HepG2 (cell line): ENCODE measurements around the gene PROSER1. TPM values are rescaled to one million over a fixed set of nuclear protein-coding genes. Genes with fewer than 3 reads are reported as not detected.

Experiments
- ATAC-seq: fragments of 200-7000 bp; cut with Tn5 transposase; 3 replicates; pipeline ENCODE4 v1.9.1; 2020; ENCODE audit warnings: mild to moderate bottlenecking, moderate library complexity
- BruUV-seq: library from RNA; stranded (reverse); fragments of 400-500 nt; replicated peaks from 2 replicates; lab custom pipeline; 2021; lab: Mats Ljungman, UMichigan
- CTCF ChIA-PET: fragments of 300-600 bp; formaldehyde crosslinking; extraction: SDS; loops from one replicate; lab custom pipeline; 2021; ENCODE audit warnings: low total read pairs, inconsistent platforms, low intra/inter-chr PET ratio; lab: Yijun Ruan, JAX
- POLR2A ChIA-PET: fragments of 350-600 bp; sonication (Branson Sonifier 250); formaldehyde crosslinking; loops from one replicate; lab custom pipeline; 2020; ENCODE audit warnings: antibody characterized with exemption, inconsistent platforms; lab: Yijun Ruan, JAX
- DNase-seq: peaks from one replicate; pipeline ENCODE4 v3.0.0-alpha.2; 2015; ENCODE audit warnings: low spot score
- FAIRE-seq: peaks from 3 replicates; lab custom pipeline; 2011; peaks lifted over from hg19 to GRCh38; lab: Jason Lieb, UNC
- H2AFZ ChIP-seq: one replicate; pipeline ENCODE4 v1.6.1; 2011; ENCODE audit warnings: low read length, inconsistent platforms
- H3K27ac ChIP-seq: fragments of 300-600 bp; 3 replicates; pipeline ENCODE4 v1.8.0; 2011; ENCODE audit warnings: mixed run types, mild to moderate bottlenecking, mixed read lengths, low read length, inconsistent platforms; ENCODE audit not compliant: insufficient read depth; ENCODE audit errors: extremely low read length
- H3K27me3 ChIP-seq, 2 experiments: fragments of 200-600 bp in 1 of 2; 2 replicates in 1 of 2; 3 replicates in 1 of 2; pipeline versions ENCODE4 v1.6.0 to v1.8.0; 2011; ENCODE audit warnings: low read length in 2 of 2, mild to moderate bottlenecking in 2 of 2, moderate library complexity in 2 of 2, inconsistent platforms in 1 of 2; ENCODE audit not compliant: insufficient read depth in 2 of 2, control insufficient read depth in 1 of 2
- H3K36me3 ChIP-seq, 2 experiments: fragments of 200-600 bp in 1 of 2; replicated peaks in 1 of 2; 2 replicates in 1 of 2; 3 replicates in 1 of 2; pipeline versions ENCODE4 v1.5.1 to v1.8.0; 2011; ENCODE audit warnings: low read length in 2 of 2, inconsistent platforms in 1 of 2; ENCODE audit not compliant: insufficient read depth in 2 of 2, control insufficient read depth in 1 of 2
- H3K4me1 ChIP-seq: 2 replicates; pipeline ENCODE4 v1.5.1; 2012; ENCODE audit warnings: low read length, inconsistent platforms; ENCODE audit not compliant: insufficient read depth
- H3K4me2 ChIP-seq: 2 replicates; pipeline ENCODE4 v1.6.0; 2011; ENCODE audit warnings: low read depth, low read length, inconsistent platforms
- H3K4me3 ChIP-seq, 3 experiments: fragments of 200-600 bp in 1 of 3; sonication (generic), shearing (Covaris generic) in 1 of 3; replicated peaks in 1 of 3; 2 replicates each; pipeline ENCODE4 v1.5.1; 2011 to 2016; ENCODE audit warnings: low read length in 3 of 3, inconsistent platforms in 2 of 3, low read depth in 2 of 3, mild to moderate bottlenecking in 2 of 3, control low read depth in 1 of 3, mixed read lengths in 1 of 3; ENCODE audit not compliant: insufficient read depth in 1 of 3
- H3K79me2 ChIP-seq: one replicate; pipeline ENCODE4 v1.6.1; 2011; ENCODE audit warnings: low read length, inconsistent platforms; ENCODE audit not compliant: insufficient read depth
- H3K9ac ChIP-seq: 2 replicates; pipeline ENCODE4 v1.6.0; 2011; ENCODE audit warnings: mild to moderate bottlenecking, low read depth, low read length, inconsistent platforms; ENCODE audit not compliant: insufficient read depth
- H3K9me3 ChIP-seq: 2 replicates; pipeline ENCODE4 v1.5.1; 2012; ENCODE audit warnings: mild to moderate bottlenecking, low read length
- H4K20me1 ChIP-seq: 2 replicates; pipeline ENCODE4 v1.6.0; 2011; ENCODE audit warnings: inconsistent platforms, mild to moderate bottlenecking, low read length, moderate library complexity; ENCODE audit not compliant: insufficient read depth
- SAFB2 ChIP-seq: sonication (generic); formaldehyde crosslinking; IDR thresholded peaks from 2 replicates; pipeline ENCODE4 v1.5.1; 2020; ENCODE audit warnings: missing genetic modification reagents, low read depth, mild to moderate bottlenecking, borderline replicate concordance
- SCMH1 ChIP-seq: sonication (generic); formaldehyde crosslinking; IDR thresholded peaks from 2 replicates; pipeline ENCODE4 v1.9.0; 2021; ENCODE audit warnings: missing genetic modification reagents, mild to moderate bottlenecking, borderline replicate concordance
- SOX6 ChIP-seq, 2 experiments: fragments of 450-650 bp in 1 of 2; sonication (generic) in 1 of 2; formaldehyde crosslinking in 1 of 2; IDR thresholded peaks; 2 replicates each; pipeline versions ENCODE4 v1.4.0 to v1.6.1; 2017 to 2020; ENCODE audit warnings: antibody characterized with exemption in 1 of 2, mild to moderate bottlenecking in 1 of 2, missing genetic modification reagents in 1 of 2
- WGBS: methylation state at CpG from one replicate; pipeline ENCODE4 v1.1.6; 2017; ENCODE audit warnings: low lambda C conversion rate; 5-methylcytosine and 5-hydroxymethylcytosine counted together
- in situ Hi-C: cut with HindIII; loops from 2 replicates; pipeline ENCODE4 v1.10.0; 2017; ENCODE audit warnings: low pct_unique_long_range_greater_than_20kb; ENCODE audit not compliant: extremely low pct_ligation_motif_present
- intact Hi-C: fragments of 100-400 bp; cut with micrococcal nuclease; formaldehyde crosslinking; loops from one replicate; pipeline ENCODE4 v1.10.0; 2022; ENCODE audit not compliant: unreplicated experiment
- polyA plus RNA-seq, 8 experiments: library from polyadenylated mRNA; depleted of rRNA in 3 of 8; stranded (reverse) in 7 of 8; unstranded in 1 of 8; fragments of >200 nt; fragmentation: Illumina TruSeq in 4 of 8; extraction: Trizol in 4 of 8; gene quantifications; 2 replicates each; pipeline versions ENCODE4 v1.2.1 to v1.2.3, GENCODE V29; 2011 to 2016; ENCODE audit warnings: low read depth in 4 of 8, missing spikeins in 1 of 8, mixed read lengths in 1 of 8; ENCODE audit not compliant: insufficient read depth in 1 of 8
- total RNA-seq, 5 experiments: library from RNA; depleted of rRNA; stranded (reverse); fragments of >200 nt; fragmentation: Illumina TruSeq; extraction: Trizol; gene quantifications; 2 replicates each; pipeline ENCODE4 v1.2.3, GENCODE V29; 2016; ENCODE audit warnings: low read depth in 1 of 5
- TF ChIP-seq, protein P1 (sequence below): sonication (generic); formaldehyde crosslinking; IDR thresholded peaks from 2 replicates; pipeline ENCODE4 v1.8.1; 2023; ENCODE audit warnings: mild to moderate bottlenecking, inconsistent platforms, moderate library complexity, missing genetic modification reagents, borderline replicate concordance
- TF ChIP-seq, protein P2 (sequence below): sonication (generic); formaldehyde crosslinking; IDR thresholded peaks from 2 replicates; pipeline ENCODE4 v1.5.1; 2020; ENCODE audit warnings: missing genetic modification reagents, mild to moderate bottlenecking, borderline replicate concordance
- TF ChIP-seq, protein P3 (sequence below): sonication (generic); formaldehyde crosslinking; IDR thresholded peaks from 2 replicates; pipeline ENCODE4 v1.8.1; 2023; ENCODE audit warnings: missing genetic modification reagents, mild to moderate bottlenecking, borderline replicate concordance
- TF ChIP-seq, protein P4 (sequence below): sonication (generic); formaldehyde crosslinking; IDR thresholded peaks from 2 replicates; pipeline ENCODE4 v1.4.0; 2020; ENCODE audit warnings: missing genetic modification reagents
- TF ChIP-seq, protein P5 (sequence below): sonication (generic); formaldehyde crosslinking; IDR thresholded peaks from 2 replicates; pipeline ENCODE4 v1.4.0; 2020; ENCODE audit warnings: missing genetic modification reagents, borderline replicate concordance

The PROSER1 gene
- total and polyA plus RNA-seq, 2 of the 13 experiments (the other 11 are each of a cell fraction or from before 2014, with no cell fraction given), result 11.4 to 17.2 TPM

DNA sequence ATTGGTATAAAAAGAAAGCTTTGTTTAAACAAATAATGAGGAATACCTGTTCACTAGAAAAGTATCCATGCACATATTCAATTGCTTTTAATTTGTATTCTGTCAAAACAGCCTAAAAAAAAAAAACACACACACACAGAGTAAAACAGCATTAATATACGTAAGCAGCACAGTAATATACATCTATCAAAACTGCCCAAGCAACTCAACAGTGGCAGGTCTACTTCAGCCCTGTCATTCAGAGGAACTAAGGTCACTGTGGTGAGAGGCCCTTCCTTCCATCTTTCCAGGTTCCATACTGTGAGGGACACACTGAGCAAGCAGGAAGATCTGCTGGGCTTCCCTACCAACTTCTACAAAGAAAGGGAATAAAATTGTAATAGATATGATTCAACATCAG, 3.8 kb downstream of the PROSER1 start:
- BruUV-seq, result no TSS peak
- H4K20me1 ChIP-seq, result peaks cover 8% of the 10 kb centered on the region; the same call in 1 of the 2 replicates
- peak overlapping the region; percentile 84 for H3K4me2 ChIP-seq
- no peak overlapping the region for H2AFZ ChIP-seq
- in situ Hi-C loops (no loop called here), intact Hi-C loops (loop anchor here (10.0 kb wide), 1 partner anchor 621 kb away; the partner anchor contains the start of gene COG6)
- peaks cover 73% of the 10 kb centered on the region for H3K79me2 ChIP-seq
- TF ChIP-seq, protein P1, sequence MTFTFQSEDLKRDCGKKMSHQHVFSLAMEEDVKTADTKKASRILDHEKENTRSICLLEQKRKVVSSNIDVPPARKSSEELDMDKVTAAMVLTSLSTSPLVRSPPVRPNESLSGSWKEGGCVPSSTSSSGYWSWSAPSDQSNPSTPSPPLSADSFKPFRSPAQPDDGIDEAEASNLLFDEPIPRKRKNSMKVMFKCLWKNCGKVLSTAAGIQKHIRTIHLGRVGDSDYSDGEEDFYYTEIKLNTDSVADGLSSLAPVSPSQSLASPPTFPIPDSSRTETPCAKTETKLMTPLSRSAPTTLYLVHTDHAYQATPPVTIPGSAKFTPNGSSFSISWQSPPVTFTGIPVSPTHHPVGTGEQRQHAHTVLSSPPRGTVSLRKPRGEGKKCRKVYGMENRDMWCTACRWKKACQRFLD (CRISPR knock-in tag), result no peak
- TF ChIP-seq SOX6 (IDR thresholded peaks at IDR 0.05), result no peak
- no peak for TF ChIP-seq SOX6 (CRISPR knock-in tag; IDR thresholded peaks at IDR 0.05)
- no peak for TF ChIP-seq SAFB2 (CRISPR knock-in tag)
- TF ChIP-seq, protein P2, sequence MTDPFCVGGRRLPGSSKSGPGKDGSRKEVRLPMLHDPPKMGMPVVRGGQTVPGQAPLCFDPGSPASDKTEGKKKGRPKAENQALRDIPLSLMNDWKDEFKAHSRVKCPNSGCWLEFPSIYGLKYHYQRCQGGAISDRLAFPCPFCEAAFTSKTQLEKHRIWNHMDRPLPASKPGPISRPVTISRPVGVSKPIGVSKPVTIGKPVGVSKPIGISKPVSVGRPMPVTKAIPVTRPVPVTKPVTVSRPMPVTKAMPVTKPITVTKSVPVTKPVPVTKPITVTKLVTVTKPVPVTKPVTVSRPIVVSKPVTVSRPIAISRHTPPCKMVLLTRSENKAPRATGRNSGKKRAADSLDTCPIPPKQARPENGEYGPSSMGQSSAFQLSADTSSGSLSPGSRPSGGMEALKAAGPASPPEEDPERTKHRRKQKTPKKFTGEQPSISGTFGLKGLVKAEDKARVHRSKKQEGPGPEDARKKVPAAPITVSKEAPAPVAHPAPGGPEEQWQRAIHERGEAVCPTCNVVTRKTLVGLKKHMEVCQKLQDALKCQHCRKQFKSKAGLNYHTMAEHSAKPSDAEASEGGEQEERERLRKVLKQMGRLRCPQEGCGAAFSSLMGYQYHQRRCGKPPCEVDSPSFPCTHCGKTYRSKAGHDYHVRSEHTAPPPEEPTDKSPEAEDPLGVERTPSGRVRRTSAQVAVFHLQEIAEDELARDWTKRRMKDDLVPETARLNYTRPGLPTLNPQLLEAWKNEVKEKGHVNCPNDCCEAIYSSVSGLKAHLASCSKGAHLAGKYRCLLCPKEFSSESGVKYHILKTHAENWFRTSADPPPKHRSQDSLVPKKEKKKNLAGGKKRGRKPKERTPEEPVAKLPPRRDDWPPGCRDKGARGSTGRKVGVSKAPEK (CRISPR knock-in tag), result no peak
- TF ChIP-seq, protein P3, sequence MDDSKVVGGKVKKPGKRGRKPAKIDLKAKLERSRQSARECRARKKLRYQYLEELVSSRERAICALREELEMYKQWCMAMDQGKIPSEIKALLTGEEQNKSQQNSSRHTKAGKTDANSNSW (CRISPR knock-in tag), result no peak
- no peak for TF ChIP-seq SCMH1 (CRISPR knock-in tag)
- TF ChIP-seq, protein P4, sequence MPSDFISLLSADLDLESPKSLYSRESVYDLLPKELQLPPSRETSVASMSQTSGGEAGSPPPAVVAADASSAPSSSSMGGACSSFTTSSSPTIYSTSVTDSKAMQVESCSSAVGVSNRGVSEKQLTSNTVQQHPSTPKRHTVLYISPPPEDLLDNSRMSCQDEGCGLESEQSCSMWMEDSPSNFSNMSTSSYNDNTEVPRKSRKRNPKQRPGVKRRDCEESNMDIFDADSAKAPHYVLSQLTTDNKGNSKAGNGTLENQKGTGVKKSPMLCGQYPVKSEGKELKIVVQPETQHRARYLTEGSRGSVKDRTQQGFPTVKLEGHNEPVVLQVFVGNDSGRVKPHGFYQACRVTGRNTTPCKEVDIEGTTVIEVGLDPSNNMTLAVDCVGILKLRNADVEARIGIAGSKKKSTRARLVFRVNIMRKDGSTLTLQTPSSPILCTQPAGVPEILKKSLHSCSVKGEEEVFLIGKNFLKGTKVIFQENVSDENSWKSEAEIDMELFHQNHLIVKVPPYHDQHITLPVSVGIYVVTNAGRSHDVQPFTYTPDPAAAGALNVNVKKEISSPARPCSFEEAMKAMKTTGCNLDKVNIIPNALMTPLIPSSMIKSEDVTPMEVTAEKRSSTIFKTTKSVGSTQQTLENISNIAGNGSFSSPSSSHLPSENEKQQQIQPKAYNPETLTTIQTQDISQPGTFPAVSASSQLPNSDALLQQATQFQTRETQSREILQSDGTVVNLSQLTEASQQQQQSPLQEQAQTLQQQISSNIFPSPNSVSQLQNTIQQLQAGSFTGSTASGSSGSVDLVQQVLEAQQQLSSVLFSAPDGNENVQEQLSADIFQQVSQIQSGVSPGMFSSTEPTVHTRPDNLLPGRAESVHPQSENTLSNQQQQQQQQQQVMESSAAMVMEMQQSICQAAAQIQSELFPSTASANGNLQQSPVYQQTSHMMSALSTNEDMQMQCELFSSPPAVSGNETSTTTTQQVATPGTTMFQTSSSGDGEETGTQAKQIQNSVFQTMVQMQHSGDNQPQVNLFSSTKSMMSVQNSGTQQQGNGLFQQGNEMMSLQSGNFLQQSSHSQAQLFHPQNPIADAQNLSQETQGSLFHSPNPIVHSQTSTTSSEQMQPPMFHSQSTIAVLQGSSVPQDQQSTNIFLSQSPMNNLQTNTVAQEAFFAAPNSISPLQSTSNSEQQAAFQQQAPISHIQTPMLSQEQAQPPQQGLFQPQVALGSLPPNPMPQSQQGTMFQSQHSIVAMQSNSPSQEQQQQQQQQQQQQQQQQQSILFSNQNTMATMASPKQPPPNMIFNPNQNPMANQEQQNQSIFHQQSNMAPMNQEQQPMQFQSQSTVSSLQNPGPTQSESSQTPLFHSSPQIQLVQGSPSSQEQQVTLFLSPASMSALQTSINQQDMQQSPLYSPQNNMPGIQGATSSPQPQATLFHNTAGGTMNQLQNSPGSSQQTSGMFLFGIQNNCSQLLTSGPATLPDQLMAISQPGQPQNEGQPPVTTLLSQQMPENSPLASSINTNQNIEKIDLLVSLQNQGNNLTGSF (CRISPR knock-in tag), result no peak
- TF ChIP-seq, protein P5, sequence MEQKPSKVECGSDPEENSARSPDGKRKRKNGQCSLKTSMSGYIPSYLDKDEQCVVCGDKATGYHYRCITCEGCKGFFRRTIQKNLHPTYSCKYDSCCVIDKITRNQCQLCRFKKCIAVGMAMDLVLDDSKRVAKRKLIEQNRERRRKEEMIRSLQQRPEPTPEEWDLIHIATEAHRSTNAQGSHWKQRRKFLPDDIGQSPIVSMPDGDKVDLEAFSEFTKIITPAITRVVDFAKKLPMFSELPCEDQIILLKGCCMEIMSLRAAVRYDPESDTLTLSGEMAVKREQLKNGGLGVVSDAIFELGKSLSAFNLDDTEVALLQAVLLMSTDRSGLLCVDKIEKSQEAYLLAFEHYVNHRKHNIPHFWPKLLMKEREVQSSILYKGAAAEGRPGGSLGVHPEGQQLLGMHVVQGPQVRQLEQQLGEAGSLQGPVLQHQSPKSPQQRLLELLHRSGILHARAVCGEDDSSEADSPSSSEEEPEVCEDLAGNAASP (CRISPR knock-in tag), result no peak
- ATAC-seq, result no peak
- ChIA-PET CTCF (no interaction called here), POLR2A (no interaction called here)
- no peak for FAIRE-seq
- H3K27ac ChIP-seq, result no peak overlapping the region
- H3K9me3 ChIP-seq, result no peaks in the 10 kb centered on the region
- no peaks in the 10 kb centered on the region; a peak in 1 of 5 replicates for H3K27me3 ChIP-seq
- no peak overlapping the region for H3K4me3 ChIP-seq
- WGBS, result 81% methylated on average over 1 of the region's 1 CpG
- H3K36me3 ChIP-seq, result peaks cover 2 to 5% of the 10 kb centered on the region in 2 experiments; a peak in 2 of 5 replicates
- DNase-seq, result no peak
- no peak overlapping the region for H3K9ac ChIP-seq
- peaks cover 19% of the 10 kb centered on the region for H3K4me1 ChIP-seq
